ENCODE measurements around the gene OXER1.

The OXER1 gene, protein sequence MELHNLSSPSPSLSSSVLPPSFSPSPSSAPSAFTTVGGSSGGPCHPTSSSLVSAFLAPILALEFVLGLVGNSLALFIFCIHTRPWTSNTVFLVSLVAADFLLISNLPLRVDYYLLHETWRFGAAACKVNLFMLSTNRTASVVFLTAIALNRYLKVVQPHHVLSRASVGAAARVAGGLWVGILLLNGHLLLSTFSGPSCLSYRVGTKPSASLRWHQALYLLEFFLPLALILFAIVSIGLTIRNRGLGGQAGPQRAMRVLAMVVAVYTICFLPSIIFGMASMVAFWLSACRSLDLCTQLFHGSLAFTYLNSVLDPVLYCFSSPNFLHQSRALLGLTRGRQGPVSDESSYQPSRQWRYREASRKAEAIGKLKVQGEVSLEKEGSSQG

DNA sequence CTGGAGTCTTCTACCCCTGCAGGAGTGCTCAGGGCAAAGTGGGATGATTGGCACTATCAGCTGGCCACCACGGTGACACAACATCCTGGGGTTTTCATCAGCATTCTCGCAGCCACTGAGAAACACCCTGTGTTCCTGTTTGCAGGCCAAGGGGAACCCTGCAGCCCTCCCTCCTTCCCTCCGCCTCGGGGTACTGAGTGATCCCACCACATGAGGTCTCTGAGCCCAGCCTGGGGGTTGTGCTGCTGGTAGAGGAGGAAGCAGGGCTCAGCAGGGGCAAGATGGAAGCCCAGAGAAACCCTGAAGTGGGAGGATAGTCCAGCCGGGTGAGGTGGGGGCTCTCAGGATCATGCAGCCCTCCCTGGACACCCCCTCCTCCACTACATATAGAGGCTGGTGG is at the start of gene OXER1:
Gene OXER1, minus strand, starts transcription at position 40 of the 400 bp plus-strand sequence. CDS start 73 bp downstream, outside the sequence.
- H3K4me3 ChIP-seq (ENCODE audit: low read length) = no peak within 1 kb of the TSS
- TF ChIP-seq ZNF274 (IDR thresholded peaks at IDR 0.05; ENCODE audit: low read depth, low read length) = no peak

DNA sequence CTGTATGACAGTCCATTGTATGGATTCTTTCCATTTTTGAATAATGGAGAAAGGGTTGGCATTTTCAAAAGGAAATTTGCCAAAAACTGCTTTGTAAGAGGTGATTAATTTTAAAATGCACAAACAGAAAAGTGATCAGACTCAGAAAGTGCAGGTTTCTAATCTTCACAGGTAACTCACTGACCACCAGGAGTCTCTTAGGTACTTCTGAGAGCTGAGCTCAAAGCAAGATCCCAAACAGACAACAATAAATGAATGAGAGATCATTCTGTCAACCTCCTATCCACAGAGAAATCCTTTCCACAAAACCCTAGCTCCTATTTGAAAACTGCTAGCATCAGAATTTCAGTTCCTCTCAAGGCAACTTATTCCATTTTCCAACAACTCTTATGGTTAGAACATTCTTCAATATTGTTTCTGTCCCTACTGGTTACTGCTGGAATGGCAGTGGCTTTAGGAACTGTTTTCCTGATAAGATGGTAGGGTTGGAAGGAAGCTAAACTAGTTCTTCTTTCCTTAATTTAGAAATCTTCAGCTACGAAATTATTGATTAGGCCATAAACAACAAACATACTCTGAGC is 49.1 kb upstream of the OXER1 start:
- no peak overlapping the region for H3K4me3 ChIP-seq (ENCODE audit: low read length)
- no peak for TF ChIP-seq ZNF274 (IDR thresholded peaks at IDR 0.05; ENCODE audit: low read depth, low read length)

DNA sequence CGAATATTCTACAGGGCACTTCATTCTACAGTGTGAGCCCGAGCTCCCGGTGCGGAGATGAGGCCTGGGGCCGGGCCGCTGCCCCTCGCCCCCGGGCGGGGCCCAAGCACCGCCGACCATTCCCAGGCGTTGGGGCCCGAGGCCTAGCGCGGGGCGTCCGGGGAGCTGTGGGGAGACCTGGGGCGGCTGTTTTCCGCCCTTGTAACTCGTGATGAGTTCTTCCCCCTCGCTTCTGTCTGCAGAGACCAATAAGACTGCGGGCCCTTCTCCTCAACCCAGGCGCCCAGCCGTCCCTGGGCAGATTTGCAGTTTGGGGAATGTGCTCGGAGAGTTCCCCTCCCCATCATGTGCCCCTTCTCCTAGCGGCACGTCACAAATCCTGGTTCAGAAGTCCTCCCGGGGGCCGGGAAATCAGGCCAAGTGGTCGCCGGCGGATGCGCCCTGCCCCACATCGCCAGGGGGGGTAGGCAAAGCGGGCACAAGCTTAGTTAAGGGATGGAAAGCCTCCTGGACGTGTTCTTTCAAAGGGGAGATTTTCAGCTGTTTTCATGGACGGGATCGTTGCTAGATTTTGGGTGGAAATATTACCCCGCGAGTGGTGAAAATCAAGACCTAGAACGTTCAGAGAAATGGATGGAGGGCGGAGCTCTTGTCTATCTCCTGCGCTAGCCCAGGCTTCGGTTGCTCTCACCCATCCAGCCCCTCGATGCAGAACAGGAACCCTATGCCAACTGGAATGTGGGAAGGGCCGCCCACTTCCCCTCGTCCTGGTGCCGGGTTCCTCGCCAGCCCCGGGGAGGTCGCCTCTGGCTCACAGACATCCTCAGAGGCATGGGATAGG is 47.3 kb upstream of the OXER1 start:
- H3K4me3 ChIP-seq (ENCODE audit: low read length) = peak overlapping the region; percentile 52; the same call in 1 of the 2 replicates
- no peak for TF ChIP-seq ZNF274 (IDR thresholded peaks at IDR 0.05; ENCODE audit: low read depth, low read length)

DNA sequence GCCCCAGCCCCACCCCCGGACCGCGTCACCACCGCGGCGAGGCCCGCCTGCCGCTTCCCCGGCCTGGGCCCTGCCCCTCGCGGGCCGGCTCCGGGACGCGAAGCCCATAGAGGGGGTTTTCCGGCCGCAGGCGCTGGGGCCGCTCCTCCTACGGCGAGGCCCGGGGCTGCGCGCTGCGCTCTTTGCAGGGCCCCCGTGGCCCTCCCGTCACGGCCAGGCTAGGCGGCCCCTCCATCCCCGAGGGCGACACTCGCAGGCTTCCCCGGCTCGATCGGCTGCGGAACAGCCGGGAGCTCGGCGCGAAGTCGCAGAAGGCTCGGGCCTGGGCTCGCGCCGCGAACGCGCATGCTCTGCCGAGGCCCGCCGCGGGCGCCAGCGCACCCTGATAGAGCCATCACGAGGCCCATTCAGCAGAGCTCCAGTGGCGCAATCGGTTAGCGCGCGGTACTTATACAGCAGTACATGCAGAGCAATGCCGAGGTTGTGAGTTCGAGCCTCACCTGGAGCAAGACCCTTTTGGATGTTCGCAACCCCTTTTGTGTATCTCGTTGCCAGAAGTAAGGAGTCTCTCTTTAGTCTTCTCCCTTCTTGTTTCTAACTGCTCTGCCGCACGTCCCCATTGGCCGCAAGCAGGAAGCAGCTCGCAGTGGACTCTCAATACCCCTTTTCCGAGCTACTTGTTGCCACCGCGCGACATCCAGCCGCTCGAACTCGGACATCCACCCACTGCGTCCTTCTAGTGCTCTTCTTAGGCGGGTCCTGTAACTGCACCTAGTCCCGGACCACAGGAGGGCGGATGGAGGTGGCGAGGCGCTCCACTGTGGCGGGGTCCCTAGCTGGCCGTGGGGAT is 46.4 kb upstream of the OXER1 start:
- H3K4me3 ChIP-seq (ENCODE audit: low read length) = peak overlapping the region; percentile 52; the same call in 1 of the 2 replicates
- TF ChIP-seq ZNF274 (IDR thresholded peaks at IDR 0.05; ENCODE audit: low read depth, low read length) = no peak

DNA sequence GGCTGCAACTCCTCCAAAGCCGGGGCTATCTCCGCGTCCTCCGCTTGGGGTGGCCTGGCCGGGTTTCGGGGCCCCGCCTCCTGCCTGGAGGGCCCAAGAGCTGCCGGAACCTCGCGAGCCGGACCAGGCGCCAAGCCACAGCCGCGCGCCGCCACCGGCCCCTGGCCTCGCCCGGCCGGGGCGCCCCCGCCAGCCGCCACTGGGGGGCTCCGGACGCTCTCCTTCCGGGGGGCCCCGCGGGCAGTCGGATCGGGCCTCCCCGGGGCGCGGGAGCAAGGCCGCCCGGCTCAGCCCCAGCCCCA is 45.8 kb upstream of the OXER1 start:
- TF ChIP-seq ZNF274 (IDR thresholded peaks at IDR 0.05; ENCODE audit: low read depth, low read length) = no peak
- peak overlapping the region; percentile 52; the same call in 1 of the 2 replicates for H3K4me3 ChIP-seq (ENCODE audit: low read length)

DNA sequence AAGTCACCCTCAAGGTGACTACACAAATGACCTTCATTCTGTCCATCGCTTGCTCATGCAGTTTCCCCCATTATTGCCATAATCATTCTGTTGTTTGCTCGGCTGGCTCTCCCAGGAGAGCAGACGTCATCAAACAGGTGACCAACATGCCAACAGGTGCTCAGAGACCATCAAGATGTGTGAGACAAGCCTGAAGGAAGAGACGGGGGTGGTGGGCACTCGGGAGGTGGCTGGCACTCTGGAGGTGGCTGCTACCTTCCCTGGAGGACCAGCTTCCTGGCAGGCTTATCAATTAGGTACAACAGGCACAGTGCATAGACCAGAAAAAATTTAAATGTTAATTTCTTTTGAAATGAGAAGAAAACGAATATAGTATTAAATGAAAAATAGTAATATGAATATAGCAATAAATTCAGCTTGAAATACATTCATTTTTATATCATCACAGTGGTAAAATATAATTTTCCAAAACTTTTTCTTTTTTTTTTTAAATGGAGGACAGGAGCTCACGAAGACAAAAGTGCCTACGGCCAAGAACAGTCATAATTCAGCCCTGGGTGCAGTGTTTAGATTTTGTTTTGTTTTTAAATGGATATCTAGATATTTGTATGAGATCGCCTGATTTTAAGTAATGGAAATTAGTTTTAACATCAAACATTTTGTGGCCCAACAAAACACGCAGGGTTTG is 45.3 kb upstream of the OXER1 start:
- peak overlapping the region; percentile 52 for H3K4me3 ChIP-seq (ENCODE audit: low read length)
- no peak for TF ChIP-seq ZNF274 (IDR thresholded peaks at IDR 0.05; ENCODE audit: low read depth, low read length)

DNA sequence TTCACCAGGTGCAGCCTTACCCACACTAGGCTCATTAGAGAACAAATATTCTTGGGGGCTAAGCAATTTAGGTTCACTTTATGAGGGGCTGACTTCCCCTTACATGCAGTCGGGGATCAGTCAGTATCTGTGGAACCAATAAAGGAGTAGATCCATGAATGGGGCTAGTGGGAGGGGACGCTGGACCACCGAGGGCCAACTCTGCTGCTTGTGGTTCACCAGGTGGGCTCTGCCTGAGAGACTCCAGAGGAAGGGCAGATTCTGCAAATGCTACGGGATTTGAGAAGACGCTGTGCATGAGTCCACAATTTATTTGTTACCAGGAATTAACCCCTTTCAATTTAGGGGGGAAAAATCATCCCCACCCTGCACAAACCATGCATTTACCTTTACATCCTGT is 44.4 kb upstream of the OXER1 start:
- no peak for TF ChIP-seq ZNF274 (IDR thresholded peaks at IDR 0.05; ENCODE audit: low read depth, low read length)
- no peak overlapping the region for H3K4me3 ChIP-seq (ENCODE audit: low read length)

DNA sequence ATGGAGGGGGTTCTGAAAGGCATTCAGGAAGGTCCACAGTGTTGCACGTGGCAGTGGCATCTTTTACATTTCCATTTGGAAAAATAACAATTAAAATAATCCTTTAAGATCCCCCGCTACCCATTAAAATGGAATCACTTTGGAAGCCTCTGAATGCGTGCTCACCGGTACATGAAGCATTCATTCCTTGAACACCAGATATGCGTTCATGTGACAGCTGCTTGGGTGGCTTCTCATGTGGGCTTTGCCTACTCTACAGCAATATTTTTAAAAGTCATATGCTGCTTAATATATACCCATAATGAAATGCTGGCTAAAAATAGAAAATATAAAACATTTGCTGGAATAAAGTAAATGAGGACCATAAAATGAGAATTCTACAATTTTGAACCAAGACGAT is 42.9 kb upstream of the OXER1 start:
- TF ChIP-seq ZNF274 (IDR thresholded peaks at IDR 0.05; ENCODE audit: low read depth, low read length) = no peak

DNA sequence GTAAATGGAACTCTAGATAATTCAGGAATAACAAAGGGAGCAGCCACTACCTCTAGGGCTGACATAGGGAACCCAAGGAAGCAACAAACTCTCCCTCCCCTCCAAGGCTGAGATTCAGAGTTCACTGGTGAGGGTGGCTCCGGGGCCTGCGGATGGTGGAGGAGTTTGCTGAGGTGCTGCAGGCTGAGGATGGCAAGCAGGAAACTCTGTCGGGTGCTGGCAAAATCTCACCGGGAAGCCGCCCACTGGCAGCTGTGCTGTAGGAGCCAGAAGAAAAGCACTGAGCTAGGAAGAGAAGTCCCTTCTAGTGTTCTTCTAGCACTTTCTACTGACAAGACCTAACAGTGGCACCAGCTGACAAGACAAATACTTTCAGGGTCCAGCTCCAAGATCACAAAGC is 41.0 kb upstream of the OXER1 start:
- H3K4me3 ChIP-seq (ENCODE audit: low read length) = no peak overlapping the region
- no peak for TF ChIP-seq ZNF274 (IDR thresholded peaks at IDR 0.05; ENCODE audit: low read depth, low read length)

More for the DNA sequence above, 42.9 kb upstream of the OXER1 start:
- H3K4me3 ChIP-seq (ENCODE audit: low read length) = no peak overlapping the region

DNA sequence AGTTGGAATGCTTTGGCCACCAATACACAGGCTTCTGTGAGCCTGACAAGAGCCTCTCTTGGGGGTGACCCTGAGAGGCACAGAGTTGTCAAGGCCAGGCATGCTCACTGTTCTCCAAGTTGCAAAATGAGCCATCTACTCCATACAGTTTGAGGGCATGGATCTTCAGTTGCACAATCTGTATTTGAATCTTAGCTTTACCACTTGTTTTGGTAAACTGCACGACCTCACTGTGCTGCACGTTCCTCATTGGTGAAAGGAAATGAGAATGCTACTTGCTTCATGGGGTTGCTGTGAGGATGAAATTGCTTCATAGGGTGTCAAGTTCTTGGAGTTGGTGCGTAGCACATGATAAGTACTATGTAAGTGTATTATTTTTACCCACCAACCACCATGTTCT is 40.4 kb upstream of the OXER1 start:
- no peak overlapping the region for H3K4me3 ChIP-seq (ENCODE audit: low read length)
- TF ChIP-seq ZNF274 (IDR thresholded peaks at IDR 0.05; ENCODE audit: low read depth, low read length) = no peak

DNA sequence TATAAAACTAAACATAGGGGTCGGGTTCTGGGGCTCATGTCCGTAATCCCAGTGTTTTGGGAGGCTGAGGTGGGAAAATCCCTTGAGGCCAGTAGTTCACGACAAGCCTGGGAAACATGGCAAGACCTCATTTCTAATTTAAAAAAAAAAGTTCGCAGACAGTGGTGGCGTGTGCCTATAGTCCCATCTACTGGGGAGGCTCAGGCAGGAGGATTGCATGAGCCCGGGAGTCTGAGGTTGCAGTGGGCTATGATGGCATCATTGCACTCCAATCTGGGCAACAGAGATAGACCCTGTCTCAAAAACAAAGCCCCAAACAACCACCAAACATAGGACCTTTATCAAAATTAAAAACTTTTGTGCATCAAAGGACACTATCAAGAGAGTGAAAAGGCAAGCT is 38.2 kb upstream of the OXER1 start:
- H3K4me3 ChIP-seq (ENCODE audit: low read length) = no peak overlapping the region
- TF ChIP-seq ZNF274 (IDR thresholded peaks at IDR 0.05; ENCODE audit: low read depth, low read length) = no peak

DNA sequence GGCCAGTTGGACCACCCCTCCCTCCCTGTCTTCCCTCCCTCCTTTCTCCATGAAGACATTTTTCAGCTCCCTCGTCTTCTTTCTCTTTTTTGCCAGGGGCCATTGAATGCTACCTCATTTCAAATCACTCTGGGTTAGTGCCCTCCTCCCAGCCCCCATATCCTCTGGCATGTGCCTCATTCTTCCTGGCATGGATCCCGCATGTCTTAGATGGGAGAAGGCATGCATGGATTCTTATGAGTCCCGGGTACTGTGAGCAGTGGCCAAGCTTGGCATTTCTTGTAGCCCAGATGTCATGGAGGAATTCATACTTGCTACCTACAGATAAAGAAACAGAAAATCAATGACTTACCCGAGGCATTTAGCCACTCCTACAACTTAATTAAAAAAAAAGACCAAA is 37.4 kb upstream of the OXER1 start:
- H3K4me3 ChIP-seq (ENCODE audit: low read length) = no peak overlapping the region
- no peak for TF ChIP-seq ZNF274 (IDR thresholded peaks at IDR 0.05; ENCODE audit: low read depth, low read length)

DNA sequence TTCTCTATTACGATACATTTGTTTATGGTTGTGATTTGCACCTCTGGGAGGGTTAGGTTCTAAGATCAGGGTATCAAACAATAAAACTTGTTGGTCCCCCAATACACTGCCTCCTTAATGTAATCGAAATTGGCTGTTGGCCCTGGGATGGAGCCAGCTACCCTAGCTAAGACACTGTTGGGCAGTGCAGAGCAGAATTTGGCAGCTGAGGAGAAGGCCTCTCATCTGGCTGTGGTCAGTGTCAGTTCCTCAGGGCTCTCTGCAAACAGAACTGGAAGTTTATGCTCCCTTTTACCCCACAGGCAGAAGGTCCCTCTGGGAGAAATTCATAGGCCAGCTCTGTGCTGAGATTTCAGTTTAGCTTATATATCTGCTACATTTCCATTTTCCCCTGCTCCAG is 37.0 kb upstream of the OXER1 start:
- TF ChIP-seq ZNF274 (IDR thresholded peaks at IDR 0.05; ENCODE audit: low read depth, low read length) = no peak
- H3K4me3 ChIP-seq (ENCODE audit: low read length) = no peak overlapping the region
